ENCODE data around the gene POLR2B. TPM values are rescaled to one million over a fixed set of nuclear protein-coding genes. Genes with fewer than 3 reads are reported as not detected.

Gene POLR2B
- total RNA-seq, 1 donor from 2014 or later: 118 TPM

DNA sequence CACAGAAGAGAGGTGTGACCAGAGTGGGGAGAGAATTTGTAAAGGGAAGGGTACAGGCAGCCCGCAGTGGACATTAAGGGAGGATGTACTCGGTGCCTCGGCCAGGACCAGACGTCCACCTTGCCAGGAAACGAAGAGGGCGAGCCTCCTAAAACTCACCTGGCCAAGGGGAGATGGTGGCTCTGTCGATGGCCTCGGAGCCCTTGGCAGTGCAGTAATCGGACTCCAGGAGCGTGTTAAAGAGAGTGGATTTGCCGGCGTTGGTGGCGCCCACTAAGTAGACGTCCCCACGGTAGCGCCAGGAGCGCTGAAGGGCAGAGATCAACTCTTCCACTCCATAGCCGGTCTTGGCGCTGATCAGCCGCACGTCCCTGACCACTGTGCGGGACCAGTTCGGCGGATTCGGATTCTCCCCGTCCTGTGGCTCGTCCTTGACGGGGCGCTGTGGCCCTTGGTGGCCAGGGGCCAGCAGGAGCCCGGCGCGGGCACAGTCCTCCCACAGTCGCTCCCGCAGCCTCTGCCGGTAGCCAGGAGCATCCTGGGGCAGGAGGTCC is 2.3 kb upstream of the POLR2B start:
- CTCF ChIA-PET: interaction anchor here (1.3 to 1.7 kb wide), 2 partner anchors 12 to 66 kb away, joined by 4 to 5 read pairs; no protein-coding TSS in a partner anchor
- no peak for ATAC-seq (ENCODE audit: low read depth)
- no peak for TF ChIP-seq CTCF (IDR thresholded peaks at IDR 0.05)
- POLR2A ChIA-PET: interaction anchor here (1.5 to 4.9 kb wide), 5 partner anchors 10 to 1431 kb away, joined by 3 to 127 read pairs (median 36); partner anchors contain the start of genes AASDH, PAICS, PPAT and REST
- intact Hi-C loops (cut with micrococcal nuclease): loop anchor here (1.0 to 5.0 kb wide), 4 partner anchors 154 to 1630 kb away; partner anchors contain the start of genes EXOC1, SPINK2 and SRD5A3
- H3K27ac Mint-ChIP-seq: peak overlapping the region; percentile 53
- H3K4me1 Mint-ChIP-seq: peaks cover 63% of the 10 kb centered on the region
- peaks cover 7% of the 10 kb centered on the region for H3K9me3 Mint-ChIP-seq
- DNase-seq: no peak
- peaks cover 51% of the 10 kb centered on the region for H3K36me3 Mint-ChIP-seq (ENCODE audit: low read depth)
- peak overlapping the region; percentile 99 for H3K4me3 Mint-ChIP-seq
- H3K27me3 Mint-ChIP-seq: no peaks in the 10 kb centered on the region

DNA sequence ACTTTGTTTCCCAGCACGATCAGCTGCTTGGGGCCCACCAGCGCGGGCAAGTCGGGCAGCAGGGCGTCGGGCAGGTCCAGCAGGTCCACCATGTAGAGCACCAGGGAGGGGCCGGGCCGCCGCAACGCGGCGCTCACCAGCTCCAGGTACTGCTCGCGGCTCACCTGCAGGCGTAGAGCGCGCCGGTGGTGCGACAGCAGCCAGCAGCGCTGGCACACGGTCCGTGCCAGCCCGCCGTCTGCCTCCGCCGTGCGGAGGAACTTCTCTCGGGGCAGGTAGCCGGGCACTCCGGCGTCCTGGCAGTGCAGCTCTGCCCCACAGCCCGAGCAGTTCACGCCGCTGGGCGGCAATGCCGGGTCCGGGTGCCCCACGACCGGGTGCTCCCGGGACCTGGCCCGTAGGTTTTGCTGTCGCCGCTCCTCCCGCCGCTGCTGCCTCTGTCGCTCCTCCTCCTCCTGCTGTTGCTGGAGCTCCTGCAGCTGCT is 1.8 kb upstream of the POLR2B start:
- no peak for DNase-seq
- CTCF ChIA-PET: interaction anchor here (1.3 to 2.5 kb wide), 3 partner anchors 11 to 69 kb away, joined by 4 to 17 read pairs (median 5); partner anchors contain the start of gene REST
- intact Hi-C loops (cut with micrococcal nuclease): loop anchor here (1.0 to 5.0 kb wide), 11 partner anchors 69 to 1631 kb away; partner anchors contain the start of genes AASDH, CEP135, CLOCK and EXOC1

GRCh38 chr4:56977321-56978012 is 1.2 kb upstream of the POLR2B start, which contains the start of gene NOA1:
Gene NOA1, minus strand, starts transcription at chr4:56977606. Its CDS starts 21 bp downstream, at chr4:56977585.
- Mint-ChIP-seq H3K36me3 (ENCODE audit: low read depth) (peaks cover 48% of the 10 kb centered on the region), H3K4me1 (peaks cover 70% of the 10 kb centered on the region)
- CTCF ChIA-PET: interaction anchor here (1.3 to 2.5 kb wide), 3 partner anchors 11 to 70 kb away, joined by 4 to 17 read pairs (median 5); partner anchors contain the start of gene REST

More for the DNA sequence above, 1.8 kb upstream of the POLR2B start:
- peaks cover 7% of the 10 kb centered on the region for H3K9me3 Mint-ChIP-seq
- peak overlapping the region; percentile 99 for H3K4me3 Mint-ChIP-seq
- POLR2A ChIA-PET: interaction anchor here (1.4 to 4.9 kb wide), 7 partner anchors 11 to 1431 kb away, joined by 3 to 127 read pairs (median 11); partner anchors contain the start of genes AASDH, PAICS, PPAT and REST
- peaks cover 68% of the 10 kb centered on the region for H3K4me1 Mint-ChIP-seq
- H3K27ac Mint-ChIP-seq: peak overlapping the region; percentile 96
- peaks cover 51% of the 10 kb centered on the region for H3K36me3 Mint-ChIP-seq (ENCODE audit: low read depth)
- TF ChIP-seq CTCF (IDR thresholded peaks at IDR 0.05): no peak
- peak; percentile 21 for ATAC-seq (ENCODE audit: low read depth)
- H3K27me3 Mint-ChIP-seq: no peaks in the 10 kb centered on the region

DNA sequence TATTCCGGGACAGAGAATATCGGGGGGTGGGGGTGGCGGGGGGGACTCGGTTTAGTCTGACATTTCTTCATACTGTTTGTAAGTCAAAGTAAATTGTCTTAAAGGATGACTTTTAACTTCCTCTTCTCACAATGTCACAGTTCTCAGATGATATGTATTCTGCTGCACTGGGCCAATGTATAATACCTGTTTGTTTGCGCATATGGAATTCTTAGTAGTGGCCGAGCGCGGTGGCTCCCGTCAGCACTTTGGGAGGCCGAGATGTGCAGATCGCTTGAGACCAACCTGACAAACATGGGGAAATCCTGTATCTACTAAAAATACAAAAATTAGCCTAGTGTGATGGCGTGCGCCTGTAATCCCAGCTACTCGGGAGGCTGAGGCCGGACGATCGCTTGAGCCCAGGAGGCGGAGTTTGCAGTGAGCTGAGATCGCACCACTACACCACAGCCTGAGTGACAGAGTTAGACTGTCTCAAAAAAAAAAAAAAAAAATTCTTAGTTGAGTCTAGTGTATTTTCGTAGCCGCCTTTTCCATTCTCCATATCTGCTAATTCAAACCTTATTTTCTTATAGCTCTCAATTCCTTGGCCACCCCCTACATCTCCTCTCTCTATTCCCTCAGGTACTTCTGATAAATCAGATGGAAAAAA is 851 bp downstream of the POLR2B start:
- POLR2A ChIA-PET: interaction anchor here (0.6 to 4.9 kb wide), 8 partner anchors 11 to 1584 kb away, joined by 3 to 127 read pairs (median 8); partner anchors contain the start of genes AASDH, PAICS, PPAT and REST
- CTCF ChIA-PET: interaction anchor here (0.9 to 2.2 kb wide), 3 partner anchors 19 to 1031 kb away, joined by 3 to 5 read pairs (median 3); no protein-coding TSS in a partner anchor
- no peak for ATAC-seq (ENCODE audit: low read depth)
- Mint-ChIP-seq H3K4me1 (peaks cover 74% of the 10 kb centered on the region), H3K27me3 (no peaks in the 10 kb centered on the region), H3K27ac (peak overlapping the region; percentile 96), H3K36me3 (ENCODE audit: low read depth) (peaks cover 43% of the 10 kb centered on the region), H3K9me3 (no peaks in the 10 kb centered on the region), H3K4me3 (peak overlapping the region; percentile 99)
- DNase-seq: no peak
- intact Hi-C loops (cut with micrococcal nuclease): loop anchor here (5.0 kb wide), 3 partner anchors 157 to 1127 kb away; partner anchors contain the start of genes EXOC1 and SPINK2
- TF ChIP-seq CTCF (IDR thresholded peaks at IDR 0.05): no peak

More at GRCh38 chr4:56977321-56978012, 1.2 kb upstream of the POLR2B start, which contains the start of gene NOA1:
- Mint-ChIP-seq H3K27ac (peak within 1 kb of the TSS; percentile 96), H3K4me3 (peak within 1 kb of the TSS; percentile 99), H3K27me3 (no peaks in the 10 kb centered on the region), H3K9me3 (peaks cover 7% of the 10 kb centered on the region)
- DNase-seq: peak; percentile 98
- POLR2A ChIA-PET: interaction anchor here (0.6 to 4.9 kb wide), 14 partner anchors 11 to 1582 kb away, joined by 3 to 127 read pairs (median 4); partner anchors contain the start of genes AASDH, EXOC1, PAICS and PPAT
- no peak for TF ChIP-seq CTCF (IDR thresholded peaks at IDR 0.05)
- intact Hi-C loops (cut with micrococcal nuclease): loop anchor here (1.0 to 5.0 kb wide), 11 partner anchors 69 to 1582 kb away; partner anchors contain the start of genes AASDH, CEP135, CLOCK and EXOC1
- ATAC-seq (ENCODE audit: low read depth): peak; percentile 86

Measured in activated B cell treated with CpG ODN at 0.5 μM for 24 hours (primary cell).